Fibroblast of lung (primary cell): ENCODE measurements around the gene TOX2. TPM values are rescaled to one million over a fixed set of nuclear protein-coding genes. Genes with fewer than 3 reads are reported as not detected.
"Not testable (repeated sequence)": the region's sequence is repeated elsewhere in the genome, so short reads cannot be mapped to it uniquely, and the experiment has no call there.

Source experiments
- DNase-seq, 2 donors: peaks; one replicate each; pipeline versions ENCODE4 v3.0.0 to v3.0.0-alpha.2; 2010; ENCODE audit warnings: low read depth in 2 of 2
- H2AFZ ChIP-seq: 2 replicates; pipeline ENCODE4 v1.5.1; 2012; ENCODE audit warnings: low read length, control low read depth, inconsistent platforms
- H3K27ac ChIP-seq: 2 replicates; pipeline ENCODE4 v1.5.1; 2011; ENCODE audit warnings: low read length, control low read depth; ENCODE audit not compliant: insufficient read depth
- H3K27me3 ChIP-seq: 2 replicates; pipeline ENCODE4 v1.5.1; 2011; ENCODE audit warnings: mild to moderate bottlenecking, low read length; ENCODE audit not compliant: control insufficient read depth, insufficient read depth
- H3K36me3 ChIP-seq: 2 replicates; pipeline ENCODE4 v1.5.1; 2011; ENCODE audit warnings: low read length; ENCODE audit not compliant: control insufficient read depth, insufficient read depth
- H3K4me1 ChIP-seq: 2 replicates; pipeline ENCODE4 v1.5.1; 2011; ENCODE audit warnings: low read length; ENCODE audit not compliant: control insufficient read depth, insufficient read depth; ENCODE audit errors: extremely low read depth
- H3K4me2 ChIP-seq: 2 replicates; pipeline ENCODE4 v1.5.1; 2011; ENCODE audit warnings: low read length, control low read depth; ENCODE audit not compliant: insufficient read depth; ENCODE audit errors: extremely low read depth
- H3K4me3 ChIP-seq, 4 experiments: fragments of 200-600 bp in 1 of 4; sonication (generic) in 1 of 4; replicated peaks in 1 of 4; 2 replicates each; pipeline ENCODE4 v1.5.1; 2011 to 2016; ENCODE audit warnings: low read length in 4 of 4, low read depth in 3 of 4, mild to moderate bottlenecking in 3 of 4, control low read depth in 2 of 4, inconsistent platforms in 1 of 4, mixed read lengths in 1 of 4; ENCODE audit not compliant: insufficient read depth in 1 of 4; ENCODE audit errors: control extremely low read depth in 1 of 4
- H3K79me2 ChIP-seq: 2 replicates; pipeline ENCODE4 v1.5.1; 2012; ENCODE audit warnings: mild to moderate bottlenecking, low read length, inconsistent platforms; ENCODE audit not compliant: control insufficient read depth, insufficient read depth
- H3K9ac ChIP-seq: 2 replicates; pipeline ENCODE4 v1.5.1; 2011; ENCODE audit warnings: mild to moderate bottlenecking, low read length, control low read depth; ENCODE audit not compliant: insufficient read depth
- H3K9me3 ChIP-seq: 2 replicates; pipeline ENCODE4 v1.5.1; 2012; ENCODE audit warnings: low read depth, low read length; ENCODE audit not compliant: control insufficient read depth, insufficient read depth
- H4K20me1 ChIP-seq: 2 replicates; pipeline ENCODE4 v1.5.1; 2011; ENCODE audit warnings: low read length; ENCODE audit not compliant: control insufficient read depth, insufficient read depth; ENCODE audit errors: extremely low read depth
- EZH2 ChIP-seq: IDR thresholded peaks from 2 replicates; pipeline ENCODE4 v1.5.1; 2012; ENCODE audit warnings: low read length, control low read depth, mild to moderate bottlenecking; ENCODE audit errors: missing control alignments
- polyA plus RNA-seq, 2 donors: library from polyadenylated mRNA; depleted of rRNA in 1 of 2; stranded (reverse) in 1 of 2; unstranded in 1 of 2; fragments of >200 nt; gene quantifications; 2 replicates each; pipeline ENCODE4 v1.2.1, GENCODE V29; 2011 to 2012; ENCODE audit warnings: missing spikeins in 1 of 2
- total RNA-seq: library from RNA; depleted of rRNA; stranded (reverse); fragments of >200 nt; gene quantifications from 2 replicates; pipeline ENCODE4 v1.2.1, GENCODE V29; 2014
- TF ChIP-seq, protein P1 (sequence below), 2 donors: IDR thresholded peaks in 1 of 2; conservative IDR thresholded peaks in 1 of 2; 1 replicate in 1 of 2; 2 replicates in 1 of 2; pipeline ENCODE4 v1.5.1; 2011 to 2012; ENCODE audit warnings: low read length in 2 of 2, control low read depth in 1 of 2, inconsistent platforms in 1 of 2, low read depth in 1 of 2, mild to moderate bottlenecking in 1 of 2

TOX2 gene
- total and polyA plus RNA-seq, 2 donors (not counting 1 experiment from before 2014, with no cell fraction given) = 5.9 to 9.6 TPM

DNA sequence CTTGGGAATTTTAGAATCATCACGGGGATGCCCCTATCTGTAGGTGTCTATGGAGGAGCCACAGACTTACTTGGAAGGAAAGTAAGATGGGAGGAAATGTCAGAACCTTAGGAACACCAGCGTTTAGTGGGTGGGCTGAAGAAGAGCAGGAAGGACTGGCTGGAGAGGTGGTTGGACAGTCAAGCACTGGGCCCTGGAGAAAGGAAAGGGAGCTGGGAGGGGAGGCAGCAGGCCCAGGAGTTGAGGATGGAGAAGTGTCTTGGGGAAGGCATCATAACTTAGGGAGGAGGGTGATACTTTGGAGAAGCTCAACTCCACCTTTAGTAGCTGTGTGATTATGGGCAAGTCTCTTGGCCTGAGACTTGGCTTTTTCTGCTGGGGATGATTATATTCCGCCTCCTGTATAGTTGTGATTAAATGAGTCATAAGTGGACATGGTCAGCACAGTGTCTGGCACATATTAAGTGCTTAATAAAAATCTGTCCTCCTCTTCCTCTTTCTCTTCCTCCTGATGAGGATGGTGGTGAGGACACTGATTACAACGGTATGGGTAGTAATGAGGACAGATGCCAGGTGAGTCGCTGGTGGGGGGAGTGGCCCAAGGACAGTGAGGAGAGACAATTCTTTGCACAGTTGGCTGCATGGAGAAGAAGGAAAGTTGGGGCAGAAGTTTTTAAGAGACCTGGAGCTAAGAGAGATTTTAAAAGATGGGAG, 125.7 kb downstream of the TOX2 start:
- no peak overlapping the region for H3K4me2 ChIP-seq
- DNase-seq = no peak
- TF ChIP-seq EZH2 = no peak
- TF ChIP-seq, protein P1, sequence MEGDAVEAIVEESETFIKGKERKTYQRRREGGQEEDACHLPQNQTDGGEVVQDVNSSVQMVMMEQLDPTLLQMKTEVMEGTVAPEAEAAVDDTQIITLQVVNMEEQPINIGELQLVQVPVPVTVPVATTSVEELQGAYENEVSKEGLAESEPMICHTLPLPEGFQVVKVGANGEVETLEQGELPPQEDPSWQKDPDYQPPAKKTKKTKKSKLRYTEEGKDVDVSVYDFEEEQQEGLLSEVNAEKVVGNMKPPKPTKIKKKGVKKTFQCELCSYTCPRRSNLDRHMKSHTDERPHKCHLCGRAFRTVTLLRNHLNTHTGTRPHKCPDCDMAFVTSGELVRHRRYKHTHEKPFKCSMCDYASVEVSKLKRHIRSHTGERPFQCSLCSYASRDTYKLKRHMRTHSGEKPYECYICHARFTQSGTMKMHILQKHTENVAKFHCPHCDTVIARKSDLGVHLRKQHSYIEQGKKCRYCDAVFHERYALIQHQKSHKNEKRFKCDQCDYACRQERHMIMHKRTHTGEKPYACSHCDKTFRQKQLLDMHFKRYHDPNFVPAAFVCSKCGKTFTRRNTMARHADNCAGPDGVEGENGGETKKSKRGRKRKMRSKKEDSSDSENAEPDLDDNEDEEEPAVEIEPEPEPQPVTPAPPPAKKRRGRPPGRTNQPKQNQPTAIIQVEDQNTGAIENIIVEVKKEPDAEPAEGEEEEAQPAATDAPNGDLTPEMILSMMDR (conservative IDR thresholded peaks at IDR 0.05 in 1 of 2, IDR thresholded peaks at IDR 0.05 in 1 of 2; ENCODE audit: low read depth in 1 of 2, low read length in 2 of 2) = no peak

DNA sequence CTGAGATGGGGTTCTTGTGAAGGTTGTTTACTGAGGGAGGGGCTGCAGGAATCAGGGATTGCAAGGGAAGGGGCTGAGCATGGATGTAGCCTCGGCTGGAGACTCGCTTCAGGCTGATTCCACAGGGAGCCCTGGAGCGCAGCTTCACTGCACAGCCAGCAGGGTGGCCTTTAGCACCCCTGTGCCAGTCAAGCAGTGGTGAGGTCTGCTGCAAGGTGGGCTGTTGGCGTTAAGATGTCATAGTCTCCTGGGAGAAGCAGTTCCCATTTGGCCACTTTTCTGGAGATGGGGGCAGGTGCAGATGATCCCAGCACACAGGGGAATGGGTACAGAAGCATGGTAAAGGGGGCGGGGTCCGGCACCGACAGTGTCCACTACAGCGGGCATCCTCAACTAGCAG, 126.3 kb downstream of the TOX2 start:
- Histone ChIP-seq H3K27me3 (no peaks in the 10 kb centered on the region), H4K20me1 (no peaks in the 10 kb centered on the region), H3K4me3 (no peak overlapping the region), H3K4me2 (no peak overlapping the region), H3K4me1 (no peaks in the 10 kb centered on the region), H3K9ac (no peak overlapping the region), H3K27ac (no peak overlapping the region), H3K36me3 (no peaks in the 10 kb centered on the region), H3K9me3 (no peaks in the 10 kb centered on the region), H3K79me2 (no peaks in the 10 kb centered on the region), H2AFZ (no peak overlapping the region)
- TF ChIP-seq, protein P1 (conservative IDR thresholded peaks at IDR 0.05 in 1 of 2, IDR thresholded peaks at IDR 0.05 in 1 of 2; ENCODE audit: low read depth in 1 of 2, low read length in 2 of 2) = no peak
- no peak for TF ChIP-seq EZH2
- DNase-seq = no peak

More for the DNA sequence above, 125.7 kb downstream of the TOX2 start:
- H3K4me1 ChIP-seq = no peaks in the 10 kb centered on the region
- H3K36me3 ChIP-seq = no peaks in the 10 kb centered on the region
- H3K79me2 ChIP-seq = no peaks in the 10 kb centered on the region
- no peaks in the 10 kb centered on the region for H4K20me1 ChIP-seq
- no peak overlapping the region for H2AFZ ChIP-seq
- no peaks in the 10 kb centered on the region for H3K9me3 ChIP-seq
- H3K27me3 ChIP-seq = no peaks in the 10 kb centered on the region
- no peak overlapping the region for H3K9ac ChIP-seq
- H3K27ac ChIP-seq = no peak overlapping the region
- H3K4me3 ChIP-seq = no peak overlapping the region

GRCh38 chr20:44044712-44045111, 130.1 kb downstream of the TOX2 start:
- not testable (repeated sequence) for H3K9me3 ChIP-seq, H3K4me2 ChIP-seq, H3K27ac ChIP-seq, DNase-seq, H4K20me1 ChIP-seq, H3K36me3 ChIP-seq, H3K4me3 ChIP-seq, H3K4me1 ChIP-seq, H3K9ac ChIP-seq, H3K27me3 ChIP-seq, H3K79me2 ChIP-seq, H2AFZ ChIP-seq
